ENCODE measurements around the gene IL34. TPM values are rescaled to one million over a fixed set of nuclear protein-coding genes. Genes with fewer than 3 reads are reported as not detected.
A peak's percentile ranks its signal among the peaks of the same experiment; 100 is the strongest.

The IL34 gene
- total RNA-seq, 1 donor from 2014 or later: 1.5 TPM

- intact Hi-C loops (cut with micrococcal nuclease): no loop called here
Observed at GRCh38 chr16:70694088-70694867, 47.9 kb downstream of the IL34 start.

GRCh38 chr16:70694868-70695218 is 48.5 kb downstream of the IL34 start:
- DNase-seq (no peak), ATAC-seq (no peak)
- intact Hi-C loops (cut with micrococcal nuclease): no loop called here

More at GRCh38 chr16:70694088-70694867, 47.9 kb downstream of the IL34 start:
- ATAC-seq: peak; percentile 1
- DNase-seq: no peak

GRCh38 chr16:70695331-70696070 is 49.1 kb downstream of the IL34 start:
- DNase-seq (peak; percentile 84), ATAC-seq (peak; percentile 62)
- intact Hi-C loops (cut with micrococcal nuclease): no loop called here

GRCh38 chr16:70696355-70696754 is 50.0 kb downstream of the IL34 start:
- intact Hi-C loops (cut with micrococcal nuclease): no loop called here
- DNase-seq (no peak), ATAC-seq (no peak)

- ATAC-seq: no peak
- DNase-seq: no peak
- intact Hi-C loops (cut with micrococcal nuclease): no loop called here
Observed at GRCh38 chr16:70696952-70697593, 50.7 kb downstream of the IL34 start.

- DNase-seq (no peak), ATAC-seq (no peak)
- intact Hi-C loops (cut with micrococcal nuclease): no loop called here
Observed at GRCh38 chr16:70697594-70698170, 51.3 kb downstream of the IL34 start.

- DNase-seq (no peak), ATAC-seq (no peak)
- intact Hi-C loops (cut with micrococcal nuclease): no loop called here
Observed at GRCh38 chr16:70698901-70699300, 52.5 kb downstream of the IL34 start.

- intact Hi-C loops (cut with micrococcal nuclease): no loop called here
- no peak for DNase-seq
- ATAC-seq: no peak
Observed at GRCh38 chr16:70699696-70700095, 53.3 kb downstream of the IL34 start.

GRCh38 chr16:70700101-70701020 is 54.0 kb downstream of the IL34 start:
- DNase-seq (peak; percentile 88), ATAC-seq (peak; percentile 74)
- intact Hi-C loops (cut with micrococcal nuclease): no loop called here

- ATAC-seq: no peak
- no peak for DNase-seq
- intact Hi-C loops (cut with micrococcal nuclease): no loop called here
Observed at GRCh38 chr16:70701036-70701435, 54.7 kb downstream of the IL34 start.

- intact Hi-C loops (cut with micrococcal nuclease): no loop called here
- ATAC-seq (no peak), DNase-seq (no peak)
Observed at GRCh38 chr16:70701596-70701995, 55.2 kb downstream of the IL34 start.

- intact Hi-C loops (cut with micrococcal nuclease): no loop called here
- DNase-seq: no peak
- no peak for ATAC-seq
Observed at GRCh38 chr16:70701998-70702397, 55.6 kb downstream of the IL34 start.

GRCh38 chr16:70702624-70703023 is 56.3 kb downstream of the IL34 start:
- no peak for ATAC-seq
- intact Hi-C loops (cut with micrococcal nuclease): no loop called here
- no peak for DNase-seq

GRCh38 chr16:70703041-70703834 is 56.9 kb downstream of the IL34 start:
- intact Hi-C loops (cut with micrococcal nuclease): no loop called here
- DNase-seq (peak; percentile 71), ATAC-seq (peak; percentile 69)

- no peak for DNase-seq
- intact Hi-C loops (cut with micrococcal nuclease): no loop called here
- no peak for ATAC-seq
Observed at GRCh38 chr16:70703835-70704381, 57.5 kb downstream of the IL34 start.

GRCh38 chr16:70704586-70704985 is 58.2 kb downstream of the IL34 start:
- ATAC-seq (no peak), DNase-seq (no peak)
- intact Hi-C loops (cut with micrococcal nuclease): no loop called here

- no peak for DNase-seq
- intact Hi-C loops (cut with micrococcal nuclease): no loop called here
- ATAC-seq: no peak
Observed at GRCh38 chr16:70705056-70705455, 58.7 kb downstream of the IL34 start.

GRCh38 chr16:70706948-70707465 is 60.6 kb downstream of the IL34 start:
- ATAC-seq (peak; percentile 8), DNase-seq (no peak)
- intact Hi-C loops (cut with micrococcal nuclease): no loop called here
